Measurements from ENCODE around the gene RAB3IP. TPM values are rescaled to one million over a fixed set of nuclear protein-coding genes. Genes with fewer than 3 reads are reported as not detected.
"Not testable (repeated sequence)": the region's sequence is repeated elsewhere in the genome, so short reads cannot be mapped to it uniquely, and the experiment has no call there.

The RAB3IP gene
- total RNA-seq, 2 experiments from 2014 or later = 34.2 to 37.3 TPM

GRCh38 chr12:69744109-69744508 lies 5.4 kb downstream of the RAB3IP start:
- ChIA-PET CTCF (interaction anchor here (0.6 kb wide), 1 partner anchor 387 kb away, joined by 4 read pairs; no protein-coding TSS in a partner anchor), POLR2A (no interaction called here)

GRCh38 chr12:69751476-69751875 lies 12.8 kb downstream of the RAB3IP start:
- ChIA-PET POLR2A (no interaction called here), CTCF (no interaction called here)

- ChIA-PET POLR2A (no interaction called here), CTCF (interaction anchor here (0.6 kb wide), 1 partner anchor 28 kb away, joined by 3 read pairs; no protein-coding TSS in a partner anchor)
Observed at GRCh38 chr12:69755302-69755701, 16.6 kb downstream of the RAB3IP start.

GRCh38 chr12:69756088-69756755 lies 17.6 kb downstream of the RAB3IP start:
- ChIA-PET CTCF (no interaction called here), POLR2A (no interaction called here)

- POLR2A ChIA-PET = no interaction called here
- CTCF ChIA-PET = no interaction called here
Observed at GRCh38 chr12:69758105-69758504, 19.4 kb downstream of the RAB3IP start.

- POLR2A ChIA-PET, CTCF ChIA-PET: not testable (repeated sequence)
Observed at GRCh38 chr12:69759581-69759980, 20.9 kb downstream of the RAB3IP start.

GRCh38 chr12:69765515-69765914 lies 26.9 kb downstream of the RAB3IP start:
- CTCF ChIA-PET = no interaction called here
- POLR2A ChIA-PET = no interaction called here

- POLR2A ChIA-PET = no interaction called here
Observed at GRCh38 chr12:69766260-69766659, 27.6 kb downstream of the RAB3IP start.

GRCh38 chr12:69779928-69780327 lies 41.3 kb downstream of the RAB3IP start:
- ChIA-PET POLR2A (interaction anchor here (0.6 kb wide), 1 partner anchor 38 kb away, joined by 3 read pairs; no protein-coding TSS in a partner anchor), CTCF (no interaction called here)

More at GRCh38 chr12:69766260-69766659, 27.6 kb downstream of the RAB3IP start:
- CTCF ChIA-PET = no interaction called here

- ChIA-PET CTCF (interaction anchor here (0.6 kb wide), 1 partner anchor 28 kb away, joined by 3 read pairs; no protein-coding TSS in a partner anchor), POLR2A (no interaction called here)
Observed at GRCh38 chr12:69783365-69783764, 44.7 kb downstream of the RAB3IP start.

GRCh38 chr12:69789351-69789750 lies 50.7 kb downstream of the RAB3IP start:
- CTCF ChIA-PET = no interaction called here
- POLR2A ChIA-PET = no interaction called here

- CTCF ChIA-PET = no interaction called here
- POLR2A ChIA-PET = no interaction called here
Observed at GRCh38 chr12:69792533-69792932, 53.9 kb downstream of the RAB3IP start.

- POLR2A ChIA-PET, CTCF ChIA-PET: not testable (repeated sequence)
Observed at GRCh38 chr12:69807101-69807897, 68.6 kb downstream of the RAB3IP start.

- POLR2A ChIA-PET = no interaction called here
- CTCF ChIA-PET = no interaction called here
Observed at GRCh38 chr12:69810870-69811498, 72.3 kb downstream of the RAB3IP start.

- POLR2A ChIA-PET = no interaction called here
- CTCF ChIA-PET = no interaction called here
Observed at GRCh38 chr12:69816082-69816481, 77.4 kb downstream of the RAB3IP start.

GRCh38 chr12:69821032-69821455 lies 82.4 kb downstream of the RAB3IP start:
- POLR2A ChIA-PET = no interaction called here
- CTCF ChIA-PET = no interaction called here

GRCh38 chr12:69821456-69822159 lies 82.9 kb downstream of the RAB3IP start:
- POLR2A ChIA-PET = no interaction called here
- CTCF ChIA-PET = no interaction called here

- ChIA-PET POLR2A (no interaction called here), CTCF (no interaction called here)
Observed at GRCh38 chr12:69822201-69822860, 83.7 kb downstream of the RAB3IP start.

- ChIA-PET CTCF (no interaction called here), POLR2A (no interaction called here)
Observed at GRCh38 chr12:69824028-69824427, 85.4 kb downstream of the RAB3IP start.

Data from activated CD8-positive, alpha-beta memory T cell treated with anti-CD3 and anti-CD28 coated beads for 36 hours (primary cell).